Embryonic facial prominence (tissue), 1 donor: ENCODE data around the gene FGGY.

Experiments
- DNase-seq: peaks from one replicate; pipeline ENCODE4 v3.0.0-alpha.2; 2016; ENCODE audit errors: extremely low spot score

Gene FGGY

GRCh38 chr1:59678493-59679228 lies 381.8 kb downstream of the FGGY start:
- DNase-seq = no peak

- DNase-seq = no peak
These were observed 383.1 kb downstream of the FGGY start for GRCh38 chr1:59680044-59680443.

- no peak for DNase-seq
These were observed 385.6 kb downstream of the FGGY start for GRCh38 chr1:59682396-59683080.

- no peak for DNase-seq
These were observed 386.3 kb downstream of the FGGY start for GRCh38 chr1:59683197-59683596.

- DNase-seq = no peak
These were observed 387.8 kb downstream of the FGGY start for GRCh38 chr1:59684698-59685097.

- no peak for DNase-seq
These were observed 388.2 kb downstream of the FGGY start for GRCh38 chr1:59685101-59685500.

- DNase-seq = no peak
These were observed 388.8 kb downstream of the FGGY start for GRCh38 chr1:59685666-59686065.

- no peak for DNase-seq
These were observed 389.3 kb downstream of the FGGY start for GRCh38 chr1:59686170-59686569.

GRCh38 chr1:59686574-59686973 lies 389.7 kb downstream of the FGGY start:
- DNase-seq = no peak

GRCh38 chr1:59687081-59687480 lies 390.2 kb downstream of the FGGY start:
- DNase-seq = no peak

GRCh38 chr1:59688976-59689375 lies 392.1 kb downstream of the FGGY start:
- DNase-seq = no peak

GRCh38 chr1:59689730-59690129 lies 392.8 kb downstream of the FGGY start:
- no peak for DNase-seq

- DNase-seq = no peak
These were observed 393.5 kb downstream of the FGGY start for GRCh38 chr1:59690171-59690930.

- DNase-seq = no peak
These were observed 394.4 kb downstream of the FGGY start for GRCh38 chr1:59691261-59691660.

GRCh38 chr1:59692591-59692990 lies 395.7 kb downstream of the FGGY start:
- DNase-seq = peak; percentile 58

- DNase-seq = no peak
These were observed 396.5 kb downstream of the FGGY start for GRCh38 chr1:59693406-59693805.

GRCh38 chr1:59695252-59695651 lies 398.4 kb downstream of the FGGY start:
- no peak for DNase-seq

- DNase-seq = no peak
These were observed 399.7 kb downstream of the FGGY start for GRCh38 chr1:59696421-59697115.

- DNase-seq = no peak
These were observed 400.4 kb downstream of the FGGY start for GRCh38 chr1:59697150-59697800.

GRCh38 chr1:59698386-59698785 lies 401.5 kb downstream of the FGGY start:
- no peak for DNase-seq

GRCh38 chr1:59699227-59699847 lies 402.4 kb downstream of the FGGY start:
- peak; percentile 55 for DNase-seq
